ENCODE results near the gene PDE4B.
"Not testable (repeated sequence)": the region's sequence is repeated elsewhere in the genome, so short reads cannot be mapped to it uniquely, and the experiment has no call there.

The PDE4B gene

DNA sequence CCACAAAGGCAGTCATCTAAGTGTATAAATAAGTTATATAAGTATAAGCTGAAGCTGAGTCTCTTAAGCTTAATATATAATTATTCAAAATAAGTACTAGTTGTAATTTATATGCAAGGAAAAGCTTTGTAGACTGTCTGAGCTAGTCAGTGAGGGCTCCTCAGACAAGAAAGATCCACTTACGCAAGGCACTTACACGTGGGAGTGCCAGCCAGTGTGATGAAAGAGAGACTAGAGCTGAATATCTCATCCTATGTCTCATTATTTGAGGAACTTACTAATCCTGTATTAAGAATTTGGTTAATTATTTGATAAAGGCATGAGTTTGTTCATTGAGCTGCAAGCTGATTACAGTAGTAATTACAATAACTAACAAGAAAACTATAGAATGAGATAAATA lies 146.9 kb downstream of the PDE4B start:
- DNase-seq = no peak
- in situ Hi-C loops (cut with MboI; ENCODE audit: low pct_unique_long_range_greater_than_20kb, low sequenced_read_pairs) = loop anchor here (25.0 kb wide), 1 partner anchor 523 kb away; no protein-coding TSS in a partner anchor

GRCh38 chr1:65940126-65940525 lies 147.4 kb downstream of the PDE4B start:
- in situ Hi-C loops (cut with MboI; ENCODE audit: low pct_unique_long_range_greater_than_20kb, low sequenced_read_pairs) = loop anchor here (25.0 kb wide), 1 partner anchor 522 kb away; no protein-coding TSS in a partner anchor
- no peak for DNase-seq

GRCh38 chr1:65942476-65942875 lies 149.8 kb downstream of the PDE4B start:
- no peak for DNase-seq
- in situ Hi-C loops (cut with MboI; ENCODE audit: low pct_unique_long_range_greater_than_20kb, low sequenced_read_pairs) = loop anchor here (25.0 kb wide), 1 partner anchor 520 kb away; no protein-coding TSS in a partner anchor

GRCh38 chr1:65946376-65946775 lies 153.7 kb downstream of the PDE4B start:
- in situ Hi-C loops (cut with MboI; ENCODE audit: low pct_unique_long_range_greater_than_20kb, low sequenced_read_pairs) = loop anchor here (25.0 kb wide), 1 partner anchor 516 kb away; no protein-coding TSS in a partner anchor
- DNase-seq = no peak

GRCh38 chr1:65946960-65947359 lies 154.3 kb downstream of the PDE4B start:
- in situ Hi-C loops (cut with MboI; ENCODE audit: low pct_unique_long_range_greater_than_20kb, low sequenced_read_pairs) = loop anchor here (25.0 kb wide), 1 partner anchor 515 kb away; no protein-coding TSS in a partner anchor
- DNase-seq = no peak

DNA sequence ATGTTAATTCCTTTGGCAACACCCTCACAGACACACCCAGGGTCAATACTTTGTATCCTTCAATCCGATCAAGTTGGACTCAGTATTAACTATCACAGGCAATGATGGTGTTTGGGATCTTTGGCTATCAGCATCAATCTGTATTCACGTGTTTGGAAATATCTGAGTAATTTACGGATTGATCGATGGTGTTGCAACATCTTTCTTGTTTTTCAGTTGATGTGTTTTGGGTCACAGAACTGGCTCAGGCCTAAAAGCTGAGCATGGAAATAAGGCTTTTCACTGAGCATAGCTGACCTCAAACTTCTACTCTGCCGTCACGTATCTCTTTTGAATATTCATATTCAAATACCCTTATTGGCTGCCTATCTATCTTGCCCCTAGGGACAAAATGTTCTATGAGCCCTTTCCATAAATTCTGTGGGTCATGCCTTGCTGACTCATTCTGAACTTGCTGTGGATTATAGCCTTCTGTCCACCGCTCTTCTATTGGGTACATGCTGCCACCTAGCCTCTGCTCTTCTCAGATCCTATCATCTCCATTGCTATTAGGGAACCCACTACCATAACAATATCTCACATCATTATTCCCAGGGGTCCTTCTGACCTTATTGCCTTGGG lies 156.0 kb downstream of the PDE4B start:
- no peak for DNase-seq

DNA sequence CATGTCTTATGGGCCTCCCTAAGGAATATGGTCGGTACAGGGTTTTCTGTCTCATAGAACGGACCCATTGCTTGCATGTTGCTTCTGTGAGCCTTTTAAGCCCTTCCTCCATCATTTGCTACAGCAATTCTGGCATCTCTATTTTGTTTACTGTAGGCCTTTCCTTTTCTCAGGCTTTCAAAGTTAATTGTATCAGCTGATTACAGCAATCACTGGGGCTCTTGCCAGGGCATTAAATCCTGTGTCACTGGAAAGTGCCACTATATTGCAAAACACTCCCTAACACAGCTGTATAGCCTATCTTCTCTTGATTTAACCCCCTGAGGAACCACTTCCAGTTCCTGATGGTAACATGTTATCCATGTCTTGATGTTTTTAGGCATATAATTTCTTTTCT lies 156.5 kb downstream of the PDE4B start:
- in situ Hi-C loops (cut with MboI; ENCODE audit: low pct_unique_long_range_greater_than_20kb, low sequenced_read_pairs) = loop anchor here (25.0 kb wide), 1 partner anchor 513 kb away; no protein-coding TSS in a partner anchor
- DNase-seq = no peak

More for the DNA sequence above, 156.0 kb downstream of the PDE4B start:
- in situ Hi-C loops (cut with MboI; ENCODE audit: low pct_unique_long_range_greater_than_20kb, low sequenced_read_pairs) = loop anchor here (25.0 kb wide), 1 partner anchor 514 kb away; no protein-coding TSS in a partner anchor

DNA sequence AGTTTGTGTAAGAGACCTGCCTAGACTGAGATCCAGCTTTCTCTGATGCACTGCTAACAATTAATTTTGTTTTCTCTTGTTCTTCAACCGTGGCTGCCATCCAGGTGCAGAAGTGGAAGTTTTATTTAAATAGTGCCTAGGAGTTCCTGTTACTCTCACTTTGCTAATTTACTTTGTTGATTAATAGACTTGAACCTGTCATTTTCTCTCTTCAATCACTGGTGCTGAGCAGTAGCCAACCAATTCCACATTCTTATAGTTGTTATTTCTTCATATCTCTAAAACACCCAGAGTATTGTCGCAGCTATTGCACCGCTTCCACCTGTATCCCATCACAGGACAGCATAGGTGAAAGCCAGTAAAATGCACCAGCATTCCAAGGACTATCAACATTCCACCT lies 157.2 kb downstream of the PDE4B start:
- DNase-seq = no peak
- in situ Hi-C loops (cut with MboI; ENCODE audit: low pct_unique_long_range_greater_than_20kb, low sequenced_read_pairs) = loop anchor here (25.0 kb wide), 1 partner anchor 512 kb away; no protein-coding TSS in a partner anchor

DNA sequence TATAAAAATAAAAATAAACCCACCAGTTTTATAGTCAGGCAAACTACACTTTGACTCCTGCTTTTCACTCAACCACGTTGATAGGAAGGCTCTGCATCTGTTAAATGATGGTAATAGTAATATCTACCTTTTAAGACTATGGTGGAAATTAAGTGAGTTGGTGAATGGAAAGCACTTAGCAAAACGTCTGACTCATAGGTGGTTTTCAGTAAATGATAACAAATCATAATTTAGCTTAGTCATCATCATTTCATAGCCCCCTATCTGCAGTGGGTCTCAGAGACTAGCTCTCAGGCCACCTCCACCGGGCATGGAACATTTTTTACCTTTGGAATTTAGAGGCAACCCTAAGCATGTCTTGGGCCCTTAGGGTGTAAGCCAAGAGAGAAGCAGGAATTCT lies 160.0 kb downstream of the PDE4B start:
- DNase-seq = no peak
- in situ Hi-C loops (cut with MboI; ENCODE audit: low pct_unique_long_range_greater_than_20kb, low sequenced_read_pairs) = no loop called here

GRCh38 chr1:65953170-65953569 lies 160.5 kb downstream of the PDE4B start:
- DNase-seq = no peak
- in situ Hi-C loops (cut with MboI; ENCODE audit: low pct_unique_long_range_greater_than_20kb, low sequenced_read_pairs) = no loop called here

DNA sequence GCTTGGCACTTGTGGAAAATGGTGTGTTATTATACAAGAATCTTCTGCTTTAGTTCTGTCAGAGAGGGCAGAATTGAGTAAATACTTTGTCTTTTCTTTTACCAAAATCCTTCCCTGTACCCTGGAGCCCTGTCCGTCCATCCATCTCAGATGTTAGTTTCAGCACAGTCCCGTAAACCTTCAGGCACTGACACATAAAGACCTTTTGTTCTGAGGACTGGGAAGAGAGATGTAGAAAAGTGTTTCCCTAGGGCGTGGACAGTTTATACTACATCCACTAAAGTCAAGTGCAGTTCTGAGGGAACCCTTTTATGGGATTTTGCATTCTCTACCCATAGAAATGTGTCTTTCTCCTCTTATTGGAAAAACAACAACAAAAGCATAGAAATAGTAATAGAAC lies 162.4 kb downstream of the PDE4B start:
- in situ Hi-C loops (cut with MboI; ENCODE audit: low pct_unique_long_range_greater_than_20kb, low sequenced_read_pairs) = no loop called here

GRCh38 chr1:65955503-65955902 lies 162.8 kb downstream of the PDE4B start:
- no peak for DNase-seq
- in situ Hi-C loops (cut with MboI; ENCODE audit: low pct_unique_long_range_greater_than_20kb, low sequenced_read_pairs) = no loop called here

More for the DNA sequence above, 162.4 kb downstream of the PDE4B start:
- DNase-seq = no peak

DNA sequence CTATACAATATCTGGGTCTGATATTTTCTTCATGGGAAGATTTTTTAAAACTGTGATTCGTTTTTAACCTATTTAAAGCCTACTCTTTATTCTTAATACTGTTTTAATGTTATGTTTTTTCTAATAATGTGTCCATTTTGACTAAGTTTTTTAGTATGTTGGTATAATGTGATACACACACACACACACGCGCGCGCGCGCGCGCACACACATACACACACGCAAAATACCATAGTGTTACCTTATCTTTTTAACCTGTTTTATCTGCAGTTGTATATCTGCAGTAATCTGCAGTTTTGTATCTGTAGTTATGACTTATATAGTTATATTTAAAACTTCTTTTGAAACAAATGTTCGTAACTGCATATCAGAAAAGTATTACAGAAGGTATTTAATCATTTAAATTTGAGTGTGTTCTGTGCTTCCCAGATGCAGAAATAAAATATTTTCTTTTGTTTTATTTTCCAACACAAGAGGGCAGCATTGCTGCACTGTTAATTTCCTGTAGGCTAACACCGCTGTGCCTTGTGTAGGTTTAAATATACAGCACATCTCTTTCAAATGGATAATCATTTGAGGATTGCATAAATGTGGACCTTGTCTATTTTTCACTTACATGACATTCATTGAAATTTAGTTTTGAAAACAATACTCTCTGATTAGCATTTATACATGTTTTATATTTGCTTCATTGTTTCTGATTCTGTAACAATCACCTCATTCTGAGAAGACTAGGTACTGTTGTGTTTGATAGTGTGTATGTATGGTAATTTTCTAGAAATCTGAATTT lies 166.1 kb downstream of the PDE4B start:
- peak; percentile 85 for DNase-seq
- in situ Hi-C loops (cut with MboI; ENCODE audit: low pct_unique_long_range_greater_than_20kb, low sequenced_read_pairs) = no loop called here

DNA sequence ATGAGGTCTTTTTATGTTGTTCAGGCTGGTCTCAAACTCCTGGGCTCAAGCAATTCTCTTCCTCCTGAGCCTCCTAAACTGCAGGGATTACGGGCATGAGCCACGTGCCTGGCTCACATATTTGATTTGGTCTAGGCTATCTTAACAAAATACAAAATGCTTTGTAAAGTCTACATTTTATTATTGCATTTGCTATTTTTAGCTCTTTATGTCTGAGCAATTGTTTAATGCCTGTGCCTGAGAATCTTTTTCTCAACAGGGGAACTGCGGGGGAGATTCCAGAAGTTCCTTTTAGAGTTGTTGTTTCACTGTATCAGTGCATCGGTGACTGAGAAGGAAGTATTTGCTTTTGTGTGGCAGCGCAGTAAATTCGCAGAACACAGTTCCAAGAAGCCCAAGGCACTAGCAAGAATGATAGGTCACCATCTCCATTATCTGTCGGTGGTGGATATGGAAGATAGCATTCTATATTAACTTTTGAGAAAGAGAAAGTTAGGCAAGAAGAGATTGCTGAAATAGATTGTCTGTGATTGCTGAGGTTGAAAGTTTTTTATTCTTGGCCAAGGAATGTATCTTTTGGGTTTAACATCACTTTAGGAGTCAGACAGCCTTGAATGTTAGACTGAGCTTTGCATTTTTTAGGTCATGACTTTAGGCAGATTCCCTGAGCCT lies 167.3 kb downstream of the PDE4B start:
- peak; percentile 47 for DNase-seq
- in situ Hi-C loops (cut with MboI; ENCODE audit: low pct_unique_long_range_greater_than_20kb, low sequenced_read_pairs) = loop anchor here (10.0 kb wide), 1 partner anchor 285 kb away; no protein-coding TSS in a partner anchor

GRCh38 chr1:65963156-65963888 lies 170.6 kb downstream of the PDE4B start:
- in situ Hi-C loops (cut with MboI; ENCODE audit: low pct_unique_long_range_greater_than_20kb, low sequenced_read_pairs) = loop anchor here (10.0 kb wide), 1 partner anchor 281 kb away; no protein-coding TSS in a partner anchor
- DNase-seq = no peak

GRCh38 chr1:65964123-65964522 lies 171.4 kb downstream of the PDE4B start:
- DNase-seq = no peak

DNA sequence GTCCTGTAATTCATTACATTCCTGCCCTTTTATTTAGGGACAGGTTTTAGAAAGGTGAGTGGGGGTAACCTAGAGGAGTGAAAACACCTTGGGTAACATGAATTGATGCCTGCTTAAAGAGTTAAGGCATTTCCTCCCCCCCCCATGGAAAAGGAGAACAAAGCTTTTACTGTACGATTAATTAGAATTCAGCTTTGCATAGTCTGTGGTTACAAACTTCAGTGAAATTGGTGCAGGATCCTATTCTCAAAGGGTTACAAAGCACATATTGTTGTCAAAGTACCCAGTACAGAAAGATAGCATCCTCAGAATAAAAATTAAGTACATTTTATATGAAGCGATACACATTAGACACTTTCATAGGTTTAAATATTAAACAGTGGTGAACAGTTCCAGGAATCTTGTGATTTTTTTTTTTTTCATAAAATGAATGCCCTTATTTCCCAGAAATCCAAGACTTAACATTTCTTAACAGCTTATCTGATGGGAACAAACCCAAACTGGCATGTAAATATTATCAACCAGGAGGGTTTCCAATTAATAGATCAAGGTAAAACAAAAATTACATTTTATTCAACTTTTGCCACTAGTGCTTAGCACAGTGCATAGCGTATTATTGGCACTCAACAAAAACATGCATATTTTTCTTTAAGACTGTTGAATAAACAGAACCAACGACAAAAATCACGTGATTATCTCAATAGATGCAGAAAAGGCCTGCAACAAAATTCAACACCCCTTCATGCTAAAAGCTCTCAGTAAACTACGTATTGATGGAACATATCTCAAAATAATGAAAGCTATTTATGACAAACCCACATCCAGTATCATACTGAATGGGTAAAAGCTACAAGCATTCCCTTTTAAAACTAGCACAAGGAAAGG lies 172.7 kb downstream of the PDE4B start:
- in situ Hi-C loops (cut with MboI; ENCODE audit: low pct_unique_long_range_greater_than_20kb, low sequenced_read_pairs) = loop anchor here (10.0 kb wide), 1 partner anchor 279 kb away; no protein-coding TSS in a partner anchor
- no peak for DNase-seq

More at GRCh38 chr1:65964123-65964522, 171.4 kb downstream of the PDE4B start:
- in situ Hi-C loops (cut with MboI; ENCODE audit: low pct_unique_long_range_greater_than_20kb, low sequenced_read_pairs) = loop anchor here (10.0 kb wide), 1 partner anchor 281 kb away; no protein-coding TSS in a partner anchor

- in situ Hi-C loops (cut with MboI; ENCODE audit: low pct_unique_long_range_greater_than_20kb, low sequenced_read_pairs) = loop anchor here (10.0 kb wide), 1 partner anchor 277 kb away; no protein-coding TSS in a partner anchor
- not testable (repeated sequence) for DNase-seq
Observed at GRCh38 chr1:65967492-65967891, 174.8 kb downstream of the PDE4B start.
